Gastrocnemius medialis (tissue), 4 donors: ENCODE results near the gene PLXNA1. TPM values are rescaled to one million over a fixed set of nuclear protein-coding genes. Genes with fewer than 3 reads are reported as not detected.

Experiments used
- ATAC-seq, 2 donors: fragments of 150-250 bp; one replicate each; pipeline ENCODE4 v1.9.1; 2016
- DNase-seq, 2 donors: peaks; one replicate each; pipeline ENCODE4 v3.0.0-alpha.2; 2019
- H3K27ac ChIP-seq, 4 donors: fragments of 200-600 bp; sonication (generic); 1 replicate in 1 of 4; 2 replicates in 3 of 4; pipeline ENCODE4 v1.5.1; 2016 to 2018; ENCODE audit warnings: mild to moderate bottlenecking in 2 of 4, moderate library complexity in 1 of 4
- H3K27me3 ChIP-seq, 3 donors: fragments of 200-600 bp; sonication (generic) in 2 of 3; 1 replicate in 1 of 3; 2 replicates in 2 of 3; pipeline versions ENCODE4 v1.5.1 to v1.6.0; 2016 to 2019; ENCODE audit warnings: mild to moderate bottlenecking in 1 of 3, moderate library complexity in 1 of 3
- H3K36me3 ChIP-seq, 2 donors: fragments of 200-600 bp; sonication (generic) in 1 of 2; one replicate each; pipeline ENCODE4 v1.5.1; 2017 to 2018
- H3K4me1 ChIP-seq, 2 donors: fragments of 200-600 bp; sonication (generic) in 1 of 2; one replicate each; pipeline ENCODE4 v1.5.1; 2016 to 2017; ENCODE audit warnings: mild to moderate bottlenecking in 2 of 2
- H3K4me3 ChIP-seq, 4 donors: fragments of 200-600 bp; sonication (generic) in 3 of 4; 1 replicate in 1 of 4; 2 replicates in 3 of 4; pipeline ENCODE4 v1.5.1; 2016 to 2019; ENCODE audit warnings: mild to moderate bottlenecking in 2 of 4
- H3K9me3 ChIP-seq, 3 donors: fragments of 200-600 bp; sonication (generic) in 2 of 3; 1 replicate in 1 of 3; 2 replicates in 2 of 3; pipeline ENCODE4 v1.5.1; 2016 to 2019
- CTCF ChIP-seq, 5 experiments: fragments of 450-650 bp in 3 of 5; fragments of 200-600 bp in 2 of 5; sonication (generic) in 2 of 5; IDR thresholded peaks in 4 of 5; conservative IDR thresholded peaks in 1 of 5; 1 replicate in 4 of 5; 2 replicates in 1 of 5; pipeline ENCODE4 v1.5.1; 2016 to 2019; ENCODE audit warnings: antibody characterized with exemption in 5 of 5, mild to moderate bottlenecking in 3 of 5, moderate library complexity in 3 of 5
- POLR2A ChIP-seq, 2 donors: fragments of 450-650 bp; IDR thresholded peaks; one replicate each; pipeline ENCODE4 v1.6.1; 2017; ENCODE audit warnings: antibody characterized with exemption in 2 of 2, mild to moderate bottlenecking in 2 of 2, moderate library complexity in 2 of 2
- in situ Hi-C, 4 donors: fragments of 200-750 bp; cut with MboI; loops; one replicate each; pipeline versions ENCODE4 v1.15.0 to v1.8.0; 2017; ENCODE audit warnings: low sequenced_read_pairs in 4 of 4
- intact Hi-C: fragments of 100-400 bp; cut with DNase I; formaldehyde crosslinking; loops from one replicate; pipeline ENCODE4 v1.15.1; 2023; ENCODE audit warnings: low total_unique reads
- total RNA-seq, 4 donors: library from RNA; depleted of rRNA; stranded (reverse); fragments of >200 nt; gene quantifications; one replicate each; pipeline versions ENCODE4 v1.1.0 to v1.2.3, GENCODE V29; 2016

Gene PLXNA1
- total RNA-seq, 4 donors from 2014 or later: 12.7 to 27.9 (median 19.5) TPM

DNA sequence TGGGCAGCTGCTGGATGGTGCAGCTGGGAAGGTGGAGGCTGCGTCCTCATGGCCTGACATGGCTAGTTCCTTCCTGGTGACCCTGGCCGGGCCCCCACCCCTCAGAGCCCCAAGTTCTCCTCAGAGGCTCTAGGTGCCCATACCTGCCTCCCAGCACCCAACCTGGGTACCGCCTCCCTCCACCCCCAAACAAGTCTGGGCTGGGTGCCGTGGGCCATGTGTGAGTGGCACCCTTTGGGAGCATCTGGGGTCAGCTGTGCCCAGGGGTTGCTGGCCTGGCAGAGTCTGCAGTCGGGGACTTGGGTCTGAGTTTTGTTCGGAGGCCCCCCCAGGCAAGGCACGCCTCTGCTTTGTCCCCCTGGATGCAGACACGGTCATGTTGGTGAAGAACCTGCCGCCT, 10.5 kb downstream of the PLXNA1 start:
- Histone ChIP-seq H3K36me3 (peaks cover 0 to 10% of the 10 kb centered on the region in 2 donors), H3K27ac (no peak overlapping the region), H3K4me1 (peaks cover 31 to 37% of the 10 kb centered on the region in 2 donors), H3K4me3 (no peak overlapping the region), H3K27me3 (no peaks in the 10 kb centered on the region), H3K9me3 (no peaks in the 10 kb centered on the region)
- no peak for ATAC-seq
- no peak for DNase-seq
- intact Hi-C loops: no loop called here
- TF ChIP-seq CTCF (IDR thresholded peaks at IDR 0.05 in 4 of 5, conservative IDR thresholded peaks at IDR 0.05 in 1 of 5) (no peak), POLR2A (IDR thresholded peaks at IDR 0.05) (no peak)
- in situ Hi-C loops: no loop called here

DNA sequence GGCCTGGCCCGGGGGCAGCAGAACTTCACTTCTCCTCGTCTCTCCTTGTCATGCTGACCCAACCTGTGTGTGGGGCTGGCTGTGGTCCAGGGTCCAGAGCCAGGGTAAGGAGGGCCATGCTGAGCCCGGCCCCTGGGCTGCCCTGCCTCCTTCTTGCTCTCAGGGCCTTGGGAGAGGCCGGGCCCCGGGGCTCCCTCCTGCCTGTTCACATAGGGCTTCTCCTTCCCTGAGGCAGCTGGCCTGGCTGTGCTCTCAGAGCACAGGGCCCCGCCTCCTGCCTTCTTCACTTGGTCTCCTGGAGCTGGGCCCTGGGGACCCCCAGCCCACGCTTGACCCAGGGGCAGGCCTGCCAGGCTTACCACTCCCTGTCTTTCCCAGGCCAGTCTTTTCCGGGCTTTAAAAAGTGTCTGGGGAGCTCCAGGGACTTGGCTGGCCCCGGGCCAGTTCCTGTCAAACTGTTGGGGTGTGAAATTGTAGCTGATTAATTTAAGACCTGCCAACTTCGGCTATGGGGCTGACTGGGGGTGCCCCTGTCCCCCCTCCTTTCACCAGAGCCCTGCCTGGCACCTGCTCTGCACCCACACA, 11.8 kb downstream of the PLXNA1 start:
- H3K4me1 ChIP-seq: peaks cover 31 to 42% of the 10 kb centered on the region in 2 donors

GRCh38 chr3:126995254-126995780, 12.4 kb downstream of the PLXNA1 start:
- intact Hi-C loops (no loop called here), in situ Hi-C loops (no loop called here)
- Histone ChIP-seq H3K27me3 (no peaks in the 10 kb centered on the region), H3K4me3 (no peak overlapping the region), H3K9me3 (no peaks in the 10 kb centered on the region), H3K36me3 (no peaks in the 10 kb centered on the region), H3K4me1 (peaks cover 33 to 46% of the 10 kb centered on the region in 2 donors), H3K27ac (peak overlapping the region in 2 of 4 donors; percentile 57 to 68)
- ATAC-seq (no peak), DNase-seq (no peak)
- TF ChIP-seq CTCF (IDR thresholded peaks at IDR 0.05 in 4 of 5, conservative IDR thresholded peaks at IDR 0.05 in 1 of 5) (no peak), POLR2A (IDR thresholded peaks at IDR 0.05) (no peak)

More for the DNA sequence above, 11.8 kb downstream of the PLXNA1 start:
- Histone ChIP-seq H3K36me3 (no peaks in the 10 kb centered on the region), H3K4me3 (no peak overlapping the region), H3K27ac (peak overlapping the region; percentile 21 to 68 (median 42)), H3K9me3 (no peaks in the 10 kb centered on the region), H3K27me3 (no peaks in the 10 kb centered on the region)
- intact Hi-C loops (no loop called here), in situ Hi-C loops (no loop called here)
- TF ChIP-seq POLR2A (IDR thresholded peaks at IDR 0.05) (no peak), CTCF (IDR thresholded peaks at IDR 0.05 in 4 of 5, conservative IDR thresholded peaks at IDR 0.05 in 1 of 5) (no peak)
- DNase-seq (no peak), ATAC-seq (no peak)

DNA sequence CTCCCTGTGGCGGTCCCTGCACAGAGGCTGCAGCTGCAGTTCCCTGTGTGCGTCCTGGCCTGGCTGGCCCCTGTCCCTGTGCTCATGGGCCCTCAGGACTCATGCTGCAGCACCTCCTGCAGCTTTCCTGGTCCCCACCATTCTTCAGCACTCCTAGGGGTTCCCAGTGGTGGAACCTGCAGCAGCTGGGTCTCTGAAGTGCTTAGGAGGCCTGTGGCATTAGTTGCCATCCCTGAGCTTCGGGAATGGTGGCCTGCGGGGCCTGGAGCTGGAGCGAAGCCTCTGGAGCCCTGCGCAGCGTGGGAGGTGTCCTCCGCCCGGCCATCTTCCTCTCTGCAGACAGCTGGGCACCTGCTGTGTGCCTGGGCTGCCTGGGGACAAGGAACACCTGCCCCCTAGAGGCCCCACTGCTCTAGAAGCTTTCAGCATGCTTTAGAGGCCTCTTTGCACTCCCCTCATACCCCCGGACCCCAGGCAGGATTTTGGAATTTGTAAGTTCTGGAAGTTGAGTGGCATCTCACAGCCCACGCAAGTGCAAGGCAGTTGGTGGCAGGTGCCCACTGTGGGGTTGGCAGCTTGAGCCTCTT, 13.1 kb downstream of the PLXNA1 start:
- Histone ChIP-seq H3K4me1 (peaks cover 35 to 46% of the 10 kb centered on the region in 2 donors), H3K27ac (no peak overlapping the region), H3K36me3 (no peaks in the 10 kb centered on the region), H3K4me3 (no peak overlapping the region), H3K9me3 (no peaks in the 10 kb centered on the region), H3K27me3 (no peaks in the 10 kb centered on the region)
- no peak for TF ChIP-seq POLR2A (IDR thresholded peaks at IDR 0.05)
- no peak for TF ChIP-seq CTCF (IDR thresholded peaks at IDR 0.05 in 4 of 5, conservative IDR thresholded peaks at IDR 0.05 in 1 of 5)
- in situ Hi-C loops: no loop called here
- no peak for ATAC-seq
- intact Hi-C loops: no loop called here
- no peak for DNase-seq
